Body of pancreas (tissue), 4 donors: Measurements from ENCODE around the gene SLC38A1.

Experiments used
- CTCF ChIP-seq, 7 experiments: fragments of 450-650 bp in 4 of 7; fragments of 200-600 bp in 3 of 7; sonication (generic) in 3 of 7; IDR thresholded peaks; one replicate each; pipeline ENCODE4 v1.5.1; 2016 to 2019; ENCODE audit warnings: antibody characterized with exemption in 7 of 7
- POLR2A ChIP-seq, 3 donors: fragments of 450-650 bp; IDR thresholded peaks; one replicate each; pipeline ENCODE4 v1.6.1; 2016; ENCODE audit warnings: antibody characterized with exemption in 3 of 3, mild to moderate bottlenecking in 2 of 3

DNA sequence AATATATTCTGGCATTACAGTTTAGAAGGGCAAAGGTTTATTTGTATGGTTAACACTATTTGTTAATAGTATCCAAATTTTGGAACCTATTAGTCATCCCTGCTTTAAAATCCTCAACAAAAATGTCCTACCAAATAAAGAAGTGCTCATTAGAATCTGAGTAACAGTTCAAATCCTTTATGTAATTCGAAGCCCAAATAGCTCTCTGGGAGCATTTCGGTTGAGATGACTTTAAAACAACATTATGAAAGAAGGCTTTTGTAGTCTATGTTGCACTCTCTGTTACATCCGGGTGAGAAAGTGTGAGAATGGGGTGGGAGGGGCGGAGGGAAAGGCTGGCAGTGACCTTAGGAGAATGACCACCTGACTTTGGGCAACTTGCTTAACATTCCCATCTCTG, 59.7 kb downstream of the SLC38A1 start:
- TF ChIP-seq CTCF (IDR thresholded peaks at IDR 0.05) = no peak
- TF ChIP-seq POLR2A (IDR thresholded peaks at IDR 0.05) = no peak
